ENCODE measurements around the gene ATP6V0A4.
"Not testable (repeated sequence)": the region's sequence is repeated elsewhere in the genome, so short reads cannot be mapped to it uniquely, and the experiment has no call there.

Gene ATP6V0A4

DNA sequence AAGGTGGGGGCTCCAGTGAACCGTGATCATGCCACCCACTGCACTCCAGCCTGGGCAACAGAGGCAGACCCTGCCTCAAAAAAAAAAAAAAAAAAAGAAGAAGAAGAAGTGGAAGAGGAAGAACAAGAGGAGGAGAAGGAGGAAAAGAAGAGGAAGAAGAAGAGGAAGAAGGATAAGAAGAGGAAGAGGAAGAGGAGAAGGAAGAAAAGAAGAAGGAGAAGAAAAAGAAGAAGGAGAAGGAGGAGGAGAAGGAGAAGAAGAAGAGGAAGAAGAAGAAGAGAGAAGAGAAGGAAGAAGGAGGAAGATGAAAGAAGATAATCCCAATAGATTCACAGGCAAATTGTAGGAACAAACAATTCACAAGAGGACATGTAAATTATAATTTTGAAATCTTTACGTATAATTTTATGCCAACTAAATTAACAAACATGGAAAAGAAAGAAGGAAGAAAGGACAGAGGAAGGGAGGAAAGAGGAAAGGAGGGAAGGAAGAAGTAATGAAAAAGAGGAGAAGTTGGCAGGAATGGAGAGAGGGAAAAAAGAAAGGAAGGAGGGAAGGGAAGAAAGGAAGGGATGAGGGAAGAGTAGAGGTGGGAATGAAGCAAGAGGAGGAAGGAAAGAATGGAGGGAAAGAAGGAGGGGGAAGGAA is 100.3 kb downstream of the ATP6V0A4 start:
- no peak for DNase-seq

DNA sequence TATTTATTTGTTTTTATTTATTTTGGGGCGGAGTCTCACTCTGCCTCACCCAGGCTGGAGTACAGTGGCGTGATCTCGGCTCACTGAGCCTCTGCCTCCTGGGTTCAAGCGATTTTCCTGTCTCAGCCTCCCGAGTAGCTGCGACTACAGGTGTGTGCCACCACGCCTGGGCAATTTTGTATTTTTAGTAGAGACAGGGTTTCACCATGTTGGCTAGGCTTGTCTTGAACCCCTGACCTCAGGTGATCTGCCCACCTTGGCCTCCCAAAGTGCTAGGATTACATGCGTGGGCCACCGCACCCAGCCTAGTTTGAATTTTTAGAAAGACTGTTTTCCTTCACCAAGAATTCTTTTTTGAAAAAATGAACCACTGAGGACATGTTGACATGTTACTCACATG is 102.2 kb downstream of the ATP6V0A4 start:
- DNase-seq: not testable (repeated sequence)

- DNase-seq: no peak
Observed at GRCh38 chr7:138695106-138695505, 102.9 kb downstream of the ATP6V0A4 start.

DNA sequence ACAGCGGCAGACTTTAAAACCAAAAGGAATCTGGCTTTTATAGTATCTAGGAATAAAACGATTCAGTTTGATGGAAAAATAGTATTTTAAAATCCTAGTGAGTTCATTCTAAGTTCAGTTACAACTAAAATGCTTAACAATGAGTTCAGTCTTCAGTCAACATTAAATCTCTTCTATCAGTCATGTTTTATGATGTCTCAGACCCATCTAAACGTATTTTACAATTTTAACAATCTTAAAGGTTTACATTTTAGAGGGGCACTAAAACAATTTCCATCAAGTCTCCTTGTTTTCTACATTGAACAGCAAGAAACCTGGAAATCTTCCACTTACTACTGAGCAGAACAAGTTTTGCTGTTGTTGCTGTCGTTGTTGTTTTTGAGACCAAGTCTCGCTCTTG is 106.8 kb downstream of the ATP6V0A4 start:
- no peak for DNase-seq

GRCh38 chr7:138690495-138690894 is 107.5 kb downstream of the ATP6V0A4 start:
- DNase-seq: no peak

- DNase-seq: not testable (repeated sequence)
Observed at GRCh38 chr7:138688037-138688436, 110.0 kb downstream of the ATP6V0A4 start.

GRCh38 chr7:138684340-138684739 is 113.7 kb downstream of the ATP6V0A4 start:
- no peak for DNase-seq

GRCh38 chr7:138679793-138680192 is 118.2 kb downstream of the ATP6V0A4 start:
- DNase-seq: no peak

DNA sequence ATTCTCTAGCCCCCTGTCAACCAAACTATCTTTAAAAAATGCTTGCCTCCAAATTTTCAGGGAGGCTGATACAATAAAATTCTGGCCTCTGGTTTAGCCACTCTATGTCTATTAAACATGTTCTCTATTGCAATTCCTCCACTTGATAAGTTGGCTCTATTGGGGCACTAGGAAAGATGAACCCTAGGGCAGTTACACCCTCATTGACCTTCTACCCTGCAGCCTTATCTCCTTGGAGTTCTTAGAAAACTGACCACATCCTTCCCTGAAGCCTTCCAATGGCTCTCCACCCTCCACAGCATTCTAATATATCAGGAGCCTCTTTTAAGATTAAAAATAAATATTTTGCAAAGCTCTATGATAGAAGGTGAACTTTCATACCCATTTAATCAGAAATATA is 127.4 kb downstream of the ATP6V0A4 start:
- DNase-seq: no peak

GRCh38 chr7:138669364-138669763 is 128.6 kb downstream of the ATP6V0A4 start:
- no peak for DNase-seq

DNA sequence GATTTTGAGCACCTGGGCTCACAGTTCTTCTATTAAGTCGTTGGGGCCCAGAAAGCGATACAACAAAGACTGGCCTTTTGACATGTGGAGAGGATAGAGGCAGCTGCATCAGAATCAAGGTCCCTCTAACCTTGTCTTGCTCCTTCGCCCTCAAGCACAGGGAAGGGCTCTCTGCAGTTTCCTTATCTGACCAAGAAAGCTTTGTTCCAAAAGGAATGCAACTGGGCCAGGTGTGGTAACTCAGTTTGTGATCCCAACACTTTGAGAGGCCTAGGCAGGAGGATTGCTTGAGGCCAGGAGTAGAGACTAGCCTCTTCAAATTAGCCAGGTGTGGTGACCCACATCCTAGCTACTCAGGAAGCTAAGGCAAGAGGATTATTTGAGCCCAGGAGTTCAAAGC is 129.1 kb downstream of the ATP6V0A4 start:
- DNase-seq: no peak

GRCh38 chr7:138668229-138668596 is 129.8 kb downstream of the ATP6V0A4 start:
- no peak for DNase-seq

- DNase-seq: no peak
Observed at GRCh38 chr7:138667535-138668228, 130.3 kb downstream of the ATP6V0A4 start.

GRCh38 chr7:138666385-138666784 is 131.6 kb downstream of the ATP6V0A4 start:
- DNase-seq: no peak

DNA sequence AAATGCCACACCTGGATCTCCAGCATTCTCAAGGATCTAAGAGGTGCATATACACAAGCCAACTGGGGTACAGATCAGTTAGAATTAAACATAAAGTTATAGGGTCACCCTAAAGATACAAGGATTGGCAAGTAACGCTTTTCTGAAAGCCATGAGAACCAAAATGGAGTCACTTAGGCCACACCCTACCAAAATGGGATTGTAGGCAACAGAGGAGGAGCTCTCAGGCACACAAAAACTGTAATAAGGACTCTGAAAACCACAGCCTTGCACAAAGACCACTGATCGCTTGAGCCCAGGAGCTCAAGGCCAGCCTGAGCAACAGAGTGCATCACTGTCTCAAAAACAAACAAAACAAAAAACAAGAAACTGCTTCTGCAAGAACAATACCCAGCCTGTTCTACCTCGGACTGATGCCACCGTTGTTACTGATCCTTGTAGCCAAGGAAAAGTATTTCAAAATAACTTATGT is 132.3 kb downstream of the ATP6V0A4 start:
- no peak for DNase-seq

DNA sequence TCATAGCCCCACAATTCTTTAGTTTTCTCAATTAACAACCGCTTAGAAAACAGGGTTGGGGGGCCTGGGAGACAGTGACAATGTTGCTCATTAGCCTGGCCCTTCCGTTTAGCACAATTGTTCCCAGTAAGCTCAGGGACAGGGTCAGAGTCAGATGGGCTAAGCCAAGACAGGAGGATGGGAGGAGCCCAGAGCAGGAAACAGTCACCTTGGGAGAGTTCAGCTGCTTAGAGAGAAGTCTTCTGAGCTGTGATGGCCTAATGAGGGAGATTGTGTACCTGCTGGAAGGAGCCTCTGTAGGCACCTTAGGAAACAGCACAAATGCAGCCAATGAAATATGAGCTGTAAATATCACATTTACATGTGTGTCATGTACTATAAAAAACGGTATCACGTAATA is 132.7 kb downstream of the ATP6V0A4 start:
- no peak for DNase-seq

DNA sequence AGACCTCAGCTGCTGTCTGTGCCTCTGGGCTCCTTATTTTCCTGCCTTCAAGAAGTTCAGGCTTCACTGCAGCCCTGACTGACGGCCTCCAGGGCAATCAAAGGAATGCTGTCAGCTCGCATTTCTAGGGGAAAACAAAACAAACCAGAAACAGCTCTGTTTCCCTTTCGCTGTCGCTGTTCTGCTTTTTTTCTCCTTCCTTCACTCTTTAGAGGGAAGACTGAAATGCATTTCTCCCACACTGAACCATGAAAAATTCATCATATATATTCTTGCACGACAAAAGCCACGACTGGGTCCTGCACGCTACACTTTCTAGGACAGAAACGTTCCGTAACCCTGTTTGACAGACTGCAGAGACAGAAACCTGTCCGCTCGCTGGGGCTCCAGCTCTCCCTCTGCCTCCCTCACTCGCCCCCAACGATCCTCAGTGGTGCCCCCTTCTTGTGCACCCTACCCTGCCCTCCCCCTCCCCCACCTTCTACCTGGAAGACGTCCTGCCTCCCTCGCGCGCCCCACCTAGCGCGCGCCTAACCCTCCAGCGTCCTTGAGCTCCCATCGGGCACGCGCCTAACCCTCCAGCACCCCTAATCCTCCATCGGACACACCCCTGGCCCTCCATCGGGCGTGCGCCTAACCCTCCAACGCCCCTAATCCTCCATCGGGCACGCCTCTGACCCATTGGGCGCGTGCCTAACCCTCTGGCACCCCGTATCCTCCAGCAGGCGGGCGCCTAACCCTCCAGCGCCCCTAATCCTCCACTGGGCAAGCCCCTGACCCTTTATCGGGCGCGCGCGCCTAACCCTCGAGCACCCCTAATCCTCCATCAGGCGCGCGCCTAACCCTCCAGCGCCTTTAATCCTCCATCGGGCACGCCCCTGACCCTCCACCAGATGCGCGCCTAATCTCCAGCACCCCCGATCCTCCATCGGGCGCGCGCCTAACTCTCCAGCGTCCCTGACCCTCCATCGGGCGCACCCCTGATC is 134.0 kb downstream of the ATP6V0A4 start:
- peak in 3 of 4 experiments; percentile 12 to 30 (median 19) for DNase-seq

GRCh38 chr7:138662991-138663320 is 135.0 kb downstream of the ATP6V0A4 start:
- DNase-seq: no peak

- no peak for DNase-seq
Observed at GRCh38 chr7:138662076-138662990, 135.7 kb downstream of the ATP6V0A4 start.

- no peak for DNase-seq
Observed at GRCh38 chr7:138661069-138661635, 136.8 kb downstream of the ATP6V0A4 start.

GRCh38 chr7:138658889-138659288 is 139.1 kb downstream of the ATP6V0A4 start:
- DNase-seq: no peak

Data from suppressor macrophage (primary cell).